NCI-H460 (cell line): Measurements from ENCODE around the gene HOTAIR. TPM values are rescaled to one million over a fixed set of nuclear protein-coding genes. Genes with fewer than 3 reads are reported as not detected.

Source experiments
- DNase-seq: peaks from one replicate; pipeline ENCODE4 v3.0.0-alpha.2; 2016; ENCODE audit warnings: low read depth; ENCODE audit errors: extremely low read depth
- total RNA-seq: library from RNA; depleted of rRNA; stranded (reverse); fragments of >200 nt; shearing (Covaris generic); gene quantifications from 2 replicates; pipeline ENCODE4 v1.2.3, GENCODE V29; 2014

Gene HOTAIR
- total RNA-seq, 1 experiment from 2014 or later, result 0.17 TPM

DNA sequence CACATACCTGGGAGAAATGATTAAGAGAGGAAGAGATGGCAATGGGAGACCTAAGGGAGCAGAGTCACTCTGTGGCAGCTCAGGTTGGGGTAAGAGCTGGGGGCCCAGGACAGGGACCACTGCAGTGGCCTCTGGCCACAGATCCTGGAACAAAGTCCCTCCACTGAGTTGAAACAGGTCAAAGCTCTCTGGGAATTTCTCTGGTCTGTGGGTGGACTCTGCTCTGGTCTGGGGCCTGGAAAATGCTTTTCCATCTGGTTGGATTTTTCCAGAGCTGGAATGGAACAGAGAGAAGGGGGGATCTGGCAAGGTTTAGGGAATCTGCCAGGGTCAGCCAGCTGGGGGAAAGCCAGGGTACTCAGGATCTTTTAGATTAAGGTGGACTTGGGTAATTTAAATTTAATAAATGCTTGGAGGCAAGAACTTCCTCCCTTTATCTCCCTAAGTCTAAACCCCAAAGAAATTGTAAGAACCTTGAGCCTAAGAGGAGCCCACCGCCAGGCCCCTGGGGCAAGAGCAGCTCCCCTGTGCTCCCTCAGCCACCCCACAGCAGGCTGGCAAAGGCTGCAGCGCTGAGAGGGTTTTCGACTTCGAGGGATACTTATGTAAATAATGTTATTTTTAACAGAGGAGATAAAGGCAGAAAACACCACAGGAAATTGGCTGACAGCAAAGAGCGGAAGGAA is 13.9 kb upstream of the HOTAIR start:
- DNase-seq, result no peak

DNA sequence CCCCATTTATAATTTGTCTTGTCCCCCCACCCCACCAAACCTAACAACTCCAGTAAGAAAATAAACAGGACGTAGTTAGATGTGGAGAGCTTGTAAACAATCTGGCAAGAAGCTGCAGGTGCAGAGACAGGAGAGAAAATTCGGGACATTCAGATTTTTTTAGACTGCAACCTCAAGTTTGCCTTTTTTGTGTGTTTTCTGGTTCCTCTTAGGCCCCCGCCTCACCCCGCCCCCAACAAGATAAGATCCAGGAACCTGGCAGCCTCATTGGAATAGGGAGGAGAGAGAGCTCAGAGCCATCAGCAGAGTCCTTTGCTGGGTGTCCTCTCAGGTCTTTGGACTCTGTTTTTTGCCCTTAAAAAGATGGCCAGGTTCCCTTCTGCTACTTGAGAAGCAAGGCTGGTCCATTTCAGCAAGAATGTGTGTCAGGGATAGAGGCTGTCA is 13.1 kb upstream of the HOTAIR start:
- no peak for DNase-seq

DNA sequence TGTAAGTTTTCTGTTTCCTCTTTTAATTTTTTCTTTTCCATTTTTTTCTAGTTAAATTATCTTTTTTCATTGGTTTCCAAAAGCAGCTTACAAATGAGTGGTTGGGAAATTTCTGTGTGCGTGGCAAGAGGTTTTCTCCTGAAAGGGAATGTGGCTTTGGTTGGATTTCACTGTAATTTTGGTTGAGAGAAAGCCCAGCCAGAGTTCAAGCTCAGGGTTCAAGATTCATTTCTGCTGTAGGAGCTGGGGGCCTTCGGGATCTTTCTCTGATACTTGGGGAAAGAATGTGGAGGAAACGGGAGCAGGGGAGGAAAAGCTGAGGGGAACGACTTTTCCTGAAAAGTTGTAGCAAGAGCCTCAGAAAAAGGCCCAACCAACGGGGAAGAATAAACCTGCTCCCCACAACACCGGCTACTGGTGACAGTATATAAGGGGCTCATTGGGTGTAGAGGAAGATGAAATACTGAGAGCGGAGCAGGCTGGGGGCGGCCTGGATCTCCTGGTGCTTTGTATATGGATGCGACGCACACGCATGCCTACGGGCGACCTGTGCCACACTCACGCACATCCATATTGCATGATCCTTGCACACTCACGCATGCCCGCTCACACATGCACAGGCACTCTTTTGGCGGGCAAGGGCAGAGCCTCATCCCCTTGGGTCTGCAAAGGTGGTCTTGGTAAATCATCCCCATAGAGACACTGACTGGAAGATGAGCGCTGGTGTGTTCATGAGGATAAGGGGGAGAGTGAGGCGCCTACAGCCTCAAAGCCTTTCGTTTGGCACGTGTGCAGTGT is 12.1 kb upstream of the HOTAIR start:
- DNase-seq, result no peak

DNA sequence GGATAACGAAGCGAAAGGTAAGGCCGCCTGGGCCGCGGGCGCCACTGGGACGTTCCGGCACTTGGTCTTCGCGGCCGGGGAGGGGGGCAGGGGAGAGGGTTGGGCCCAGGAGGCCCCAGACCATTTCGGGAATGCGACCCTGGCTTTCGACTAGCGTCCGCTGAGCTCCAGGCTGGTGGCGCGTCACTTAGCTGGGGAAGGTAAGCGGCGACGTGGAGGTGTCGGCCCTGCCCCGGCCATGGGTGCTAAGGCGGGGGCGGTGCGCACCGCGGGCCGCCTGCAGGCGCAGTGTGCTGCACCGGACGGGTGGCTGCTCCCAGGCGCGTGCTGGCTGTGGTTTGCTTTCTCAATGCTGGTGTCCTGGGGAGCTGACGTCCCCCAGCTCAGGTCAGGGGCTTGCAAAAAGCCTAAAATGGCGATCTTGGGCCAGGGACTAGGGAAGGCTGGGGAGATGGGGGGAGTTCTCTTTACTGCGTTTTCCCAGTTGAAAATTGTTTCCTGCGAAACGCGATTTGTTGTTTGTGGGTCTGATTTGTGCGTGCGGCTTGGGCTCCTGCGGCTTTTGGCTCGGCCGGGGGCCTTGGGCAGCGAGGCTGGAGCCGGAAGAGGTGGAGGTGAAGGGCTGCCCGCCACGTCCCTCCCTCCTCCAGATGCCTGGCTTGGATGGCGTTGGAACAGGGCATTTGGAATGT is 11.4 kb upstream of the HOTAIR start:
- no peak for DNase-seq

DNA sequence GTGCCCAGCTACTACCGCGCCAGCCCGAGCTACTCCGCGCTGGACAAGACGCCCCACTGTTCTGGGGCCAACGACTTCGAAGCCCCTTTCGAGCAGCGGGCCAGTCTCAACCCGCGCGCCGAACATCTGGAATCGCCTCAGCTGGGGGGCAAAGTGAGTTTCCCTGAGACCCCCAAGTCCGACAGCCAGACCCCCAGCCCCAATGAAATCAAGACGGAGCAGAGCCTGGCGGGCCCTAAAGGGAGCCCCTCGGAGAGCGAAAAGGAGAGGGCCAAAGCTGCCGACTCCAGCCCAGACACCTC is 10.9 kb upstream of the HOTAIR start:
- DNase-seq, result no peak

DNA sequence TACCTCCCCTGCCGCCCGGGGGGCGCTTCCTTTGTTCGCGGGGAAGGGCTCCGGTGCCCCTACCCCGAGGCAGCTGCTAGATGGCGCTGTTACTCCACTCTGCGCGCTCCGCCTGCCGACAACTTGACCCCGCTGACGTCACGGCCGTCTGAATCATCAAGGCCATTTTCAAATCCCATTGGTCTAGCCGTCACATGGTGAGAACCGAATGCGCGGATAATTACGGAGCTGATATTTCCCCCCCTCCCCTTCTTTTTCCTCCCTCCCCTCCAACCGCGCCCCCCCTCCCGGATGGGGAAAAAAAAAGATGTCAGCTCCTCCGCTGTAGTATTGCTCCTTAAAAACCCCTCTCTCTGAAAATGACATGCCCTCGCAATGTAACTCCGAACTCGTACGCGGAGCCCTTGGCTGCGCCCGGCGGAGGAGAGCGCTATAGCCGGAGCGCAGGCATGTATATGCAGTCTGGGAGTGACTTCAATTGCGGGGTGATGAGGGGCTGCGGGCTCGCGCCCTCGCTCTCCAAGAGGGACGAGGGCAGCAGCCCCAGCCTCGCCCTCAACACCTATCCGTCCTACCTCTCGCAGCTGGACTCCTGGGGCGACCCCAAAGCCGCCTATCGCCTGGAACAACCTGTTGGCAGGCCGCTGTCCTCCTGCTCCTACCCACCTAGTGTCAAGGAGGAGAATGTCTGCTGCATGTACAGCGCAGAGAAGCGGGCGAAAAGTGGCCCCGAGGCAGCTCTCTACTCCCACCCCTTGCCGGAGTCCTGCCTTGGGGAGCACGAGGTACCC is 10.3 kb upstream of the HOTAIR start, which contains the start of gene HOXC10:
Gene HOXC10, plus strand, starts transcription at position 246 of the 791 bp plus-strand sequence. Its CDS starts 114 bp downstream, at position 360.
- peak; percentile 96 for DNase-seq

DNA sequence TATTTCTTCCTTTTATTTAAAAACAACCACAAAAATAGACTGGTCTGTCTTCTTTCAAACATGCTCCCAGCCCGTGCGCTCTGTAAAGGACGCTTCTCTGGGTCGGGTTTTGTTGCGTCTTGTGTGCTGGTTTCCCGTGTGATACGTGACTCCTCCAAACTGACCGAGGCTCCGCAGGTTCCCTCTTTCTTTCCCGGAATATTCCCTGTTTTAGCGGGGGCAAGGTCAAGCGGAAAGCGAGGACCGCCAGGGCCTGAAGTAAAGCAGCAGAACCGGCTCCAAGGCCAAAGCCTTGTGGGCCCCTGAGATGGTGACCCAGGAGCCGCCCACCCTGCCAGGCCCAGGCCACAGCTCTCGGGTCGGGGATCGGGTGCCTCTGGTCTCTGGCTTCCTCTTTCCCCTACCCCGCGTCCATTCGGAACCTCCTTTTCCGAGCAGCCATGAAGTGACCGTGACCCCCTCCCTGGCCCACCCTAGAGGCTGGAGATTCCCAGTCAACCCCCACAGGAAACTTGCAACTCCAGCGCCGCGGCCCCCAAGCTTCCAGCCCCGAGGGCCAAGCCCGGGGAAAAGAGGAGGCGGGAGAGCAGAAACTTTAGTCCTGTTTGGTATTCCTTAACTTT is 9.3 kb upstream of the HOTAIR start:
- DNase-seq, result no peak

DNA sequence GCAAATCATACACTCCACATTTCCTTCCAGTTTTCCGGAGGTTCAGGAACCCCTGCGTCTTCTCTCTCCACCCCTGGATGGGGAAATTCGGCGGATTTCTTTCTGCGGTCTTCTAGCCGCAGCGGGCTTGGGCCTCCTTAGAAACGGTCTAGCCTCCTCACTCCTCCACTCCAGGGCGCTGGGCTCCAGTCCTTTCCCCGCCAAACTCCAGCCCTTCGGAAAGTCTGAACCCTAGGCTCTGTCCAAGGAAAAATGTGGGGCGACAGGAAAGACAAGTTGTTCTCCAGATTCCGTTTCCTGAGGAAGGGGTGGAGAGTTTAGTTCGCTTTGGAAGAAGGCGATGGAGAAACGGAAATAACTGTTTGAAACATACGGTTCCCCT is 8.8 kb upstream of the HOTAIR start:
- no peak for DNase-seq

DNA sequence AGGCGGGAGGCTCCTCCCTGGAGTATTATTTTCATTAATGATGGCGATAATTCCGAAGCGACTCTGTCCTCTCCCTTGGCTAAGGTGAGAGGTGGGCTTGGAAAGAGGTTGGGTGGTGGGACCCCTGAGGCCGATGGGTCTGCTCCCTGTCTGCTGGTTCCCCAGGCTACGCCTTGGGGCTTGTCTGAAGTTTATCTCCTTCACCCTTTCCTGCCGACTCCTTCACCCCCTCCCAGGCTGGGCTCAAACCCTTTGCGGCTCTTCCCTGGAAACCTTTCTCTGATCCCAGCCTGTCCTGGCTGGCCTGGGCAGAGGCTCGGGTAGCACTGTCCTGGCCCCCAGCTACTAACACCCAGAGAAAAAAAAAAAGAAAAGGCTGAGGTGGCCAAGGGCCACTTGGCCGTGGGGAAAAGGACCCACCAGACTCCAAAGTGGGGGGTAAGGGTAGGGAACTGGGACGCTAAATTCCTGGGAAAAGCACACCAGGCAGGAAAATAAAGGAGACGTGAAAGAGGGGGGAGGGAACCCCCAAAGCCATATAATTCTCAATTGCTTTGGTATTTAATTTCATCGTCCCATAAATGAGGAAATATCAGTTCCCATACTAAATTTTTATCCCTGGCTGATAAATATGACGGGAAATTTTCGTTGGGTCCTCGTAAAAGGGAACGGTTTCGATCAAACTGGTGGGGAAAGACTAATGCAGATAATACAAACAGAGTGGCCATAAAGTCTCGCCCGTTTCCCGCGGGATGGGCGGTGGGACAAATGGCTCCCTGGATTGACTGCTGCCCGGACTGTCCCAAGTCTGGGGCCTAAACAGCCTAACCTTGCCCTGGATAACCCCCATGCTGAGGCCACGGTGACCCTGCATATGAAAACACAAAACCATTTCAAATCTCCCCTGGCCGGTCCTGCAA is 8.2 kb upstream of the HOTAIR start:
- DNase-seq, result no peak

DNA sequence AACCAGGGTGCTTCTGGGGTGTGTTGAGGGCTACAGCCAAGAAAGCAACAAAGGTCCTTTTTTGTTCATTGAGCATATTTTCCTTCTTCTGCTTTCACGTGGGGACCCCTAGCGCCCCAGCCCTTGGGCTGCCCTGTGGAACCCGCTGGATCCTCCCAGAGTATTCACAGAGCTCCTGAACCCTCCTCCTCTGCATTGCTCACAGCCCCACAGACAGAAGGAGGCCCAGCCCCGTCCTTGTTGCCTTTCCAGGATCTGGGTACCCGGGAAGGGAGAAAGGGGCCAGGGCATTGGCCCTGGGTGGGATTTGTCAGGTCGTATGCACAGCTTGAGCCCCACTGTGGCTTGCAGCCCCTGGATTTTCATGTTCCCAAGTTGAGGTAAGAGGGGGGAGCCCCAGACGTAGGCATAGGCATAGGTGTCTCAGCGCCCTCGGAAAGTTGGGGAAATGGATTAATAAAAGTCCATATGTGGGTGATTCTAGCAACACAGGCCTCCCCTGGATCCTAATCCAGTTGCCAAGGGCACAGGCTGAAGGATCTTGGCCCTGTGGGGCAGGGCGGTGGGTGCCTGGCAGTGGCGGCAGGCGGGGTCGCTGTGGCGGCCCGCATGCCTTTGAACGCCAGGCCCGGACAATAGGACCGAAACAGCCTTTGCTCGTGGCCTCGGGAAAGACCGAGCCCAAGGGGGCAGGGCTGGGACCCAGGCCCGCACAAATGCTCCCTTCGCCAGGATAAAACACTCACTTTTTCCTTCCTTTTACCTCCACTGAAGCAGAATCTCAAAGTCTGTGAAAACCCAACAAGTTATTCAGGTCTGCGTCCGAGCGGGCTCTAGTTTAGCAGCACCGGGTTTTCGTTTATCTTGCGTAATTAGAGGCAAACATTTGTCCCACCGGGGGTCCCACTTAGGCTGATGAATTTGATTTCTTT is 7.1 kb upstream of the HOTAIR start:
- DNase-seq, result no peak

DNA sequence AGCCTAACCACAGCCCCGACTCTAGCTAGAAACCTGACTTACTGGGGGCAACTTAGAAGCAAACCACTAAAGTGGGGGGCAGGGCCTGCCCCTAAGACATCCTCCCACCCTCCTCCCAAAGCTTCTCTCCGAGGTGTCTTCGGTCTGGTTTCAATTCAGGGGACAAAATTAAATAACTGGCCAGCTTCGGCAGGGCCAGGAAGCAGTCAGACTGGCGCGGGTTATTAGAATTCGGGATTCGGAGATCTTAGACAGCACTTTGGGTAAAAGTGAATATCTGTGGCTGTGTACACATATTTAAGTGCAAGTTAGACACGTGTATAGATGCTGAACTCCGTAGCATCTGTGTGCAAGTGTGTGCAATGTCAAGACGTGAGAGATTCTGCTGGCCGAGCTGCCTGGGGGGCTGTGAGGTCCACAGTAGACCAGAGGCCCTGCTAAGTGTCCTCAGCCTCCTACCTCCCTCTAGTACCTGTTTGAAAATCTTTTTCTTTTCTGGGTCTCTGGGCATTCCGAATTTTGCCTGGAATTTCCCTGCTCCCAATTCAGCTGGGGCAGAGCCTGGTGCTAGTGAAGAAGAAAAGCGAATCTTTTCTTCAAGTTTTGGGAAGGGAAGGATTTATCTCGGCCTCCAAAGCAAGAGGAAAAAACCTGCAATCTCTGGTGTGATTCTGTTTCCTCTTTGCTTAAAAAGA is 6.2 kb upstream of the HOTAIR start:
- no peak for DNase-seq

DNA sequence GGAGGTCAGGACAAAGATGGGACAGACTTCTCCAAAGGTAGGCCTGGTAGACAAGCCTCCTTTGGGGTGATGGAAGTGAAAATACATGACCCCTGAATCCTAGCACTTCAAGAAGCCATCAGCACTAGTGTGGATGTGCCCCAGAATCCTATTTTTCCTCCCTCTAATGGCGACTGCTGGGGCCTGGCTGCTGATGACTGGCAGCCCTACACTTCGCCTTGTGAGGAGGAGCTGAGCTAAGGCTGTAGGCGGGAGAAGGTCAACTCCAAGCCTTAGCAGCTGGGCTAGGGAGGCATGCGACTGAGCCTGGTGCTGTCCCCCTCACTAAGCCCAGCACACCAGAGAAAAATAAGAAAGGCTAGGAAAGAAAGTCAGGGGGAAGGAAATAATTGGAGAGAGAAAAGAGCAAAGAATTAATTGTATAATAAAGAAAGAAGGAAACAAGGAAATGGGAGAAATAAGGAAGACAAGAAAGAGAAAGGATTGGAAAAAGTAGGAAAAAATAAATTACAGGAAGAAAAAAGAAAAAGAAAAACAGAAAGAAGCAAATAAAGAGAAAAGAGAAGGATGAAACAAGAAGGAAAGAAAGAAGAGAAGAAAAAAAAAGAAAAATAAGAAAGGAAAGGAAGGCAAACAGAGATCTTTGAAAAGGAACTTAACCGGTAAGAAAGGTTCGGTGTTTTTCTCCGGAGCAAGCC is 5.5 kb upstream of the HOTAIR start:
- no peak for DNase-seq

DNA sequence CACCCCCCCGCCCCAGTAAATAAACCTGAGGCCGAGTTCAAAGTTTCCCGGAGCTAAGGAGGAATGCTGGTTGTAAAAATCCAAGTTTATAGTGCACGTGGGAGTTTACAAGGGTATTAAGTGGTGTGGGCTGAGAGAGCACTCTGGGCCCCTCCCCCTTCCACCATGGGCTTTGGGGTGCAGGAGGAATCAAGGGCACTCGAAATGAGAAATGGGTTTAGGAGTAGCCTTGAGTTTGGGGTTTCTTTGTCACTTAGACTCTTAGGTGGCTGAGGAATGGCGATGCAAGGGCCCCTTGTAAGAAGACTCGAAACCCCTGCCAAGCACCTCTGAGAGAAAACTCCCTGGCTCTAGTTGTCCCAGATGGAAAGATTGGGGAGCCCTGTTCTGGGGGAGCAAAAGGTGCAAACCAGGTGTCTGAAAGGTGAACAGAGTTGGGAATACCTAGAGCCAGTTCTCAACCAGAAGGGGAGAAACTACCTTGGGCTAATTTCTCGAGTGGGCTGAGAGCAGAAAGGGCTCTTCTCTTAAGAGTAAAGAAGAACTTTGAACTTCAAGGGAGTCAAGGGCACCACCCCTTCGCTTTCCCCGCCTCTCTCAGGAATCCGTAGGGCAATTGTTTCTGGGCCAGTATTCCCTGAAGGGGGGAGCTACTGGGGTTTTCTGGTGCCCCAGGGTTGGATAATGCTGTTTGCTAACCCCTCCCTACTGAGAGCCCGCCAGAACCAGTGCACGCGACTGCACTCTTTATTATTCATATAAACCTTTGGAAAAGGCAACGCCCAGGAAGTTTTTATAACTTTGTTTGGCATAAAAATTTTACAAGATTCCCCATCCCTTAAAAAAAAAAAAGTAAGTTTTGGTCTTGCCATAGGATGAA is 4.0 kb upstream of the HOTAIR start:
- DNase-seq, result no peak

DNA sequence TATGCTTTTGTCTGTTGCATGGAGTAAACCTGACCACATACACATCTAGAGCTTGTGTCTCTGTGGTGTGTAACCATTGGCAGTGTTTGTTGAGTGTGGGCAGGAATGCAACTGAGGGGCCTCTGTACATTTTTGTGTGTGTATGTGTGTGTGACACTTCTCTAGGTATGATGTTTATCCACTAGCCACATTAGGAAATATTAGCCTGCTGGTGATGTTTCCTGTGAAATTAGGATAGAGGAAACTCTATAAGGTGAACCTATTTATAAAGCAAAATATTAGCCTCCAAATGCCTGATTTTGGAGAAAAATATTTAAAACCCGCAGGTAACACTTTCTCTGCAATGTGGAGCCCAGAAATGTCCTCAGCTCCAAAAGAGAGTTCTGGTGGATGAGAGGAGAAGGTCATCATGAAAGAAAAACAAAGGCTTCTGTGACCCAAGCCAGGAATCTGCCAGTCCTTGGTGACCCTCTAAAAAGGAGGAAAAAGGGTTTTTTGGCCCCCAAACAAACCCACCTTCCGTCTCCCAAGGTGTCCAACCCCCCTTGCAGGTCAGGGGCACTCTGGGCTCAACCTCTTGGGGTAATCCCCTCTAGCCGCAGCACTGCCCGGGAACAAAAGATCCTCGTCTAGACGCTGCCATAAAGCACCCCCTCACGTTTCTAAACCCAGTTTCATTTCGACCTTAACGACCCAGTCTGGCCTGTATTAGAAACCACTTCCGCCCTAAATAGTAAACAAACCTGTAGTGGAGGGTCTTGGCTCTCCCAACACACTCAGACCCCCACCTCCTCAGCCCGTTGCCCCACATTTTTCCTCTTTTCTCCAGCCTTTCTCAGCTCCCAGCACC is 3.1 kb upstream of the HOTAIR start:
- no peak for DNase-seq
